Neuronal stem cell (in vitro differentiated cells): Measurements from ENCODE around the gene CEP170.
"Not testable (repeated sequence)": the region's sequence is repeated elsewhere in the genome, so short reads cannot be mapped to it uniquely, and the experiment has no call there.

Experiments used
- DNase-seq: peaks from one replicate; pipeline ENCODE4 v3.0.0-alpha.2; 2013; ENCODE audit warnings: low spot score
- H2AFZ ChIP-seq: one replicate; pipeline ENCODE4 v1.6.1; 2013; ENCODE audit warnings: mild to moderate bottlenecking, low read length, inconsistent platforms
- H2AK5ac ChIP-seq: 2 replicates; pipeline ENCODE4 v1.6.1; 2013; ENCODE audit warnings: low read depth, mild to moderate bottlenecking, inconsistent platforms, low read length, moderate library complexity, mixed read lengths
- H2BK120ac ChIP-seq: 2 replicates; pipeline ENCODE4 v1.6.1; 2013; ENCODE audit warnings: low read depth, mild to moderate bottlenecking, inconsistent platforms, low read length, moderate library complexity, mixed read lengths
- H2BK12ac ChIP-seq: one replicate; pipeline ENCODE4 v1.6.1; 2013; ENCODE audit warnings: low read length, inconsistent platforms
- H2BK15ac ChIP-seq: 2 replicates; pipeline ENCODE4 v1.6.1; 2013; ENCODE audit warnings: mild to moderate bottlenecking, low read length, inconsistent platforms, mixed read lengths
- H2BK5ac ChIP-seq: one replicate; pipeline ENCODE4 v1.6.1; 2013; ENCODE audit warnings: inconsistent platforms, mild to moderate bottlenecking, low read length, moderate library complexity
- H3K14ac ChIP-seq: one replicate; pipeline ENCODE4 v1.6.1; 2013; ENCODE audit warnings: low read length, inconsistent platforms
- H3K18ac ChIP-seq: 2 replicates; pipeline ENCODE4 v1.6.1; 2013; ENCODE audit warnings: low read length, inconsistent platforms
- H3K23ac ChIP-seq: 2 replicates; pipeline ENCODE4 v1.6.1; 2013; ENCODE audit warnings: low read depth, mild to moderate bottlenecking, mixed read lengths, low read length, inconsistent platforms; ENCODE audit not compliant: poor library complexity
- H3K27ac ChIP-seq: replicated peaks from 3 replicates; pipeline ENCODE4 v1.5.1; 2013; ENCODE audit warnings: low read length, inconsistent platforms
- H3K27me3 ChIP-seq, 3 experiments: 2 replicates each; pipeline ENCODE4 v1.6.1; 2013; ENCODE audit warnings: low read length in 3 of 3, mild to moderate bottlenecking in 2 of 3, inconsistent platforms in 1 of 3, low read depth in 1 of 3, mixed read lengths in 1 of 3, moderate library complexity in 1 of 3; ENCODE audit not compliant: control insufficient read depth in 3 of 3, insufficient read depth in 3 of 3
- H3K36me3 ChIP-seq, 2 donors: replicated peaks in 1 of 2; 2 replicates each; pipeline ENCODE4 v1.6.1; 2013; ENCODE audit warnings: low read length in 2 of 2; ENCODE audit not compliant: control insufficient read depth in 2 of 2, insufficient read depth in 2 of 2
- H3K4ac ChIP-seq: 2 replicates; pipeline ENCODE4 v1.6.1; 2013; ENCODE audit warnings: inconsistent platforms, mild to moderate bottlenecking, low read length, moderate library complexity
- H3K4me1 ChIP-seq, 2 donors: 1 replicate in 1 of 2; 2 replicates in 1 of 2; pipeline ENCODE4 v1.6.1; 2013; ENCODE audit warnings: low read length in 2 of 2, low read depth in 1 of 2; ENCODE audit not compliant: control insufficient read depth in 2 of 2, insufficient read depth in 1 of 2
- H3K4me2 ChIP-seq: one replicate; pipeline ENCODE4 v1.6.1; 2013; ENCODE audit warnings: mild to moderate bottlenecking, low read length, inconsistent platforms; ENCODE audit not compliant: insufficient read depth, poor library complexity, severe bottlenecking
- H3K4me3 ChIP-seq, 2 donors: 2 replicates each; pipeline ENCODE4 v1.5.1; 2013; ENCODE audit warnings: low read length in 2 of 2, mild to moderate bottlenecking in 2 of 2, inconsistent platforms in 1 of 2, moderate library complexity in 1 of 2
- H3K79me1 ChIP-seq: one replicate; pipeline ENCODE4 v1.6.1; 2013; ENCODE audit warnings: low read depth, mild to moderate bottlenecking, inconsistent platforms, low read length, moderate library complexity
- H3K9ac ChIP-seq: one replicate; pipeline ENCODE4 v1.6.1; 2013; ENCODE audit warnings: mild to moderate bottlenecking, low read depth, low read length, inconsistent platforms; ENCODE audit not compliant: poor library complexity
- H3K9me3 ChIP-seq, 2 donors: replicated peaks in 1 of 2; 2 replicates each; pipeline versions ENCODE3 to v1.6.1; 2013; ENCODE audit warnings: low read length in 2 of 2, mild to moderate bottlenecking in 2 of 2, inconsistent platforms in 1 of 2, low read depth in 1 of 2, mixed read lengths in 1 of 2, moderate library complexity in 1 of 2; ENCODE audit not compliant: control insufficient read depth in 2 of 2, insufficient read depth in 1 of 2
- H4K8ac ChIP-seq: one replicate; pipeline ENCODE4 v1.6.1; 2013; ENCODE audit warnings: low read depth, mild to moderate bottlenecking, inconsistent platforms, low read length, moderate library complexity
- H4K91ac ChIP-seq: one replicate; pipeline ENCODE4 v1.6.1; 2013; ENCODE audit warnings: low read length, low read depth, mild to moderate bottlenecking, inconsistent platforms; ENCODE audit not compliant: poor library complexity
- WGBS, 2 donors: extraction: QIAGEN DNeasy Blood & Tissue Kit; methylation state at CpG; one replicate each; pipeline ENCODE4 v1.1.7; 2013; ENCODE audit warnings: missing lambda C conversion rate in 2 of 2, mixed read lengths in 1 of 2; ENCODE audit not compliant: insufficient read length in 2 of 2, insufficient replicate concordance in 1 of 2; ENCODE audit errors: extremely low coverage in 2 of 2; 5-methylcytosine and 5-hydroxymethylcytosine counted together

CEP170 gene

GRCh38 chr1:243118601-243119322 lies 136.3 kb downstream of the CEP170 start:
- no CpG with 5 or more reads among the region's 5 CpGs for WGBS, 2 donors
- not testable (repeated sequence) for H3K4me3 ChIP-seq, H3K18ac ChIP-seq, H3K23ac ChIP-seq, H3K9ac ChIP-seq, H4K91ac ChIP-seq, H3K4me1 ChIP-seq, H4K8ac ChIP-seq, H2AK5ac ChIP-seq, H3K4ac ChIP-seq, H2AFZ ChIP-seq, H2BK15ac ChIP-seq, H2BK5ac ChIP-seq, H2BK12ac ChIP-seq, H3K4me2 ChIP-seq, H3K36me3 ChIP-seq, DNase-seq, H3K27me3 ChIP-seq, H3K27ac ChIP-seq, H3K79me1 ChIP-seq, H2BK120ac ChIP-seq, H3K9me3 ChIP-seq, H3K14ac ChIP-seq

GRCh38 chr1:243116187-243116586 lies 138.9 kb downstream of the CEP170 start:
- not testable (repeated sequence) for H2AK5ac ChIP-seq, H3K4me2 ChIP-seq
- no CpG with 5 or more reads among the region's 7 CpGs for WGBS, 2 donors

GRCh38 chr1:243114769-243115168 lies 140.3 kb downstream of the CEP170 start:
- H2BK15ac ChIP-seq, H3K14ac ChIP-seq, H3K27me3 ChIP-seq, H2AK5ac ChIP-seq, H4K8ac ChIP-seq, H3K18ac ChIP-seq, H3K23ac ChIP-seq, H2BK12ac ChIP-seq, DNase-seq, H3K4me3 ChIP-seq, H3K36me3 ChIP-seq, H3K9ac ChIP-seq, H3K4ac ChIP-seq, H3K9me3 ChIP-seq, H3K4me2 ChIP-seq, H4K91ac ChIP-seq, H3K27ac ChIP-seq, H3K79me1 ChIP-seq, H2BK120ac ChIP-seq, H3K4me1 ChIP-seq, H2BK5ac ChIP-seq, H2AFZ ChIP-seq: not testable (repeated sequence)
- WGBS, 2 donors, result no CpG with 5 or more reads among the region's 3 CpGs

More at GRCh38 chr1:243116187-243116586, 138.9 kb downstream of the CEP170 start:
- not testable (repeated sequence) for H2BK15ac ChIP-seq, H3K4me1 ChIP-seq, H2BK12ac ChIP-seq, H3K79me1 ChIP-seq, H3K9ac ChIP-seq, H3K27me3 ChIP-seq, H3K18ac ChIP-seq, H3K4ac ChIP-seq, H3K36me3 ChIP-seq, H2BK5ac ChIP-seq, H4K91ac ChIP-seq, H3K4me3 ChIP-seq, H3K9me3 ChIP-seq, H3K23ac ChIP-seq, DNase-seq, H2BK120ac ChIP-seq, H4K8ac ChIP-seq, H3K14ac ChIP-seq, H2AFZ ChIP-seq, H3K27ac ChIP-seq

GRCh38 chr1:243114059-243114713 lies 140.9 kb downstream of the CEP170 start:
- not testable (repeated sequence) for DNase-seq, H3K79me1 ChIP-seq, H3K36me3 ChIP-seq, H3K4me1 ChIP-seq, H2BK12ac ChIP-seq, H3K27ac ChIP-seq, H4K8ac ChIP-seq, H2BK120ac ChIP-seq, H3K14ac ChIP-seq, H3K4me3 ChIP-seq, H4K91ac ChIP-seq, H3K18ac ChIP-seq, H3K9ac ChIP-seq, H2BK5ac ChIP-seq, H3K27me3 ChIP-seq, H3K23ac ChIP-seq, H2AK5ac ChIP-seq, H3K9me3 ChIP-seq, H3K4ac ChIP-seq, H3K4me2 ChIP-seq, H2BK15ac ChIP-seq
- WGBS, 2 donors, result no CpG with 5 or more reads among the region's 8 CpGs
- H2AFZ ChIP-seq, result peak overlapping the region; percentile 79
